NCI-H1694 (cell line): ENCODE results near the gene KIF21B.

Source experiments
- DNase-seq: peaks from one replicate; lab custom pipeline; 2025; lab: John Stamatoyannopoulos, UW

KIF21B gene

GRCh38 chr1:200992382-200993048, 31.0 kb downstream of the KIF21B start:
- DNase-seq: no peak

GRCh38 chr1:200991097-200991614, 32.4 kb downstream of the KIF21B start:
- DNase-seq: no peak

GRCh38 chr1:200990114-200990513, 33.4 kb downstream of the KIF21B start:
- no peak for DNase-seq

GRCh38 chr1:200989337-200989736, 34.2 kb downstream of the KIF21B start:
- no peak for DNase-seq

GRCh38 chr1:200988693-200989092, 34.8 kb downstream of the KIF21B start:
- DNase-seq: no peak

- no peak for DNase-seq
These were observed 38.0 kb downstream of the KIF21B start for GRCh38 chr1:200985481-200985880.

- no peak for DNase-seq
These were observed 40.4 kb downstream of the KIF21B start for GRCh38 chr1:200983035-200983561.

GRCh38 chr1:200982071-200982945, 41.2 kb downstream of the KIF21B start:
- DNase-seq: no peak

- no peak for DNase-seq
These were observed 42.2 kb downstream of the KIF21B start for GRCh38 chr1:200981278-200981677.

- DNase-seq: no peak
These were observed 42.6 kb downstream of the KIF21B start for GRCh38 chr1:200980873-200981272.

- no peak for DNase-seq
These were observed 43.1 kb downstream of the KIF21B start for GRCh38 chr1:200980452-200980772.

- DNase-seq: peak; percentile 67
These were observed 43.7 kb downstream of the KIF21B start for GRCh38 chr1:200979574-200980451.

- DNase-seq: no peak
These were observed 46.3 kb downstream of the KIF21B start for GRCh38 chr1:200977071-200977754.

- no peak for DNase-seq
These were observed 46.9 kb downstream of the KIF21B start for GRCh38 chr1:200976634-200977033.

- no peak for DNase-seq
These were observed 48.1 kb downstream of the KIF21B start for GRCh38 chr1:200975458-200975857.

- no peak for DNase-seq
These were observed 48.8 kb downstream of the KIF21B start for GRCh38 chr1:200974711-200975110.

GRCh38 chr1:200973937-200974657, 49.4 kb downstream of the KIF21B start:
- no peak for DNase-seq

GRCh38 chr1:200972985-200973742, 50.4 kb downstream of the KIF21B start:
- no peak for DNase-seq

GRCh38 chr1:200971955-200972711, 51.4 kb downstream of the KIF21B start:
- peak; percentile 78 for DNase-seq
